Measurements from ENCODE around the gene TAL1.
"Not testable (repeated sequence)": the region's sequence is repeated elsewhere in the genome, so short reads cannot be mapped to it uniquely, and the experiment has no call there.

TAL1 gene

DNA sequence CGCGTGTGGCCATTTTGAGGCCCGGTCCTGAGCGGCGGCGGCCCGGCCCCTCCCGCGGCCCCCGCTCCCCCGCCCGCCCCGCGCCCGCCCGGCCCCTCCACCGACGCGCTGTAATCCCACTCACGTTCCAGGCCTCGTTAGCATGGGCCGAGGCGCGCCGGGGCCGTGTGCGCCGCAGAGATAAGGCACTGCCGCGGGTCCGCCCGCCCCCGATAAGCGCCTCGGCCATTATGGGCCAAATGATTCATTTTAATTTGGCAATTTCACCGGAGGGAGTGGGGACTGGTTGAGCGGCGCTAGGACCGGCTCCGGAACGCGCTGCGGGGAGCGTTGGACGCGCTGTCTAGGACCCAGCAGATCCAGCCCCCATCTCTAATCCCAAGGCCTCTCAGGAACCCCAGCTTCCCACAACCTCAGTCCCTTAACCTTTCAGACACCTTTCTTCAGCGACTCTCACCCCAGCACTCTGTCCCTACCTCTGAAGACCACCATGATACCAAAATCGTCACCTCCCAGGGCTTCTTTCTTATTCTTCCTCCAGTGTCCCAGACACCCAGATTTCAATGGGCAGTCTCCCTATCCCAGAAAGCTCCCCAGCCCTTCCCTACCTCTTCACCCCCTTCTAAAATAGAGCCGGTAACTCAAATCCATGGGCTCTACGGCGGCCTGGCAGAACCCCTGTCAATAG lies at the start of gene TAL1:
Gene TAL1 (minus strand): TSS at position 39 of the 688 bp plus-strand sequence. CDS start 6,337 bp downstream, outside the sequence.
- DNase-seq = peak; percentile 96

DNA sequence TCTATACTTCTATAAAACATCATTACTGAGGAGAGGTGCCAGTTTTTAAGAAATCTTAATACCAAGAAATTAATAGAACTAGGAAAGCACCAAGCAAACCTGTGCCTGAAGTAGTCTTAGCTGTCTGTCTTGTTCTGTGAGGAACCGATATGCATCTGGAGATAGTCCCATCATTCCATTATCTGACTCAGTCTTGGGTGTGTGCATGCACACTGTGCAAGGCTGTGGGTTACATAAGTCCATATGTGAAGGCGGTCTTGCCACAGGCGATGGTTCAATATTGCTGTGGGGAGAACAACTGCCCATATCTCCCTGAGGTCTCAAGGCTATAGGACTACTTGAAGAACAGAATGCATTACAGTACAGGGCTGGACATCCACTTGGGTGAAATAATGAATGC lies 48.1 kb upstream of the TAL1 start:
- DNase-seq = no peak

DNA sequence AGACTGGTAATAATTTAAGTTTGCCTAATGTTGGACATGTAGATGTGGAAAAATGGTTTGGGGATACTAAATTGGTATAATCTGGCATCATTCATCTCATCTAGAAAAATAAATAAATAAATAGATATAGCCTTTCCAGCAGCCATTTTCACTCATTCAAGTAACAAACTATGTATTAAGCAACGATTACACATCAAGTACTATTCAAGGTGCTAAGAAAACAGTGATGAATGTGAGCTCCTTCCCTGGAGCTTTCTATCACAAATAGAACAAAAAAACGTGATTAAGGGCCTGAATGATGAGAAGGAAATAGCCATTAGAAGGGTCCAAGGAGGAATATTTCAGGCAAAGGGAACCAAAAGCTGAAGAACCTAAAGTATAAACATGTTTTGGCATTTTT lies 44.8 kb upstream of the TAL1 start:
- no peak for DNase-seq

DNA sequence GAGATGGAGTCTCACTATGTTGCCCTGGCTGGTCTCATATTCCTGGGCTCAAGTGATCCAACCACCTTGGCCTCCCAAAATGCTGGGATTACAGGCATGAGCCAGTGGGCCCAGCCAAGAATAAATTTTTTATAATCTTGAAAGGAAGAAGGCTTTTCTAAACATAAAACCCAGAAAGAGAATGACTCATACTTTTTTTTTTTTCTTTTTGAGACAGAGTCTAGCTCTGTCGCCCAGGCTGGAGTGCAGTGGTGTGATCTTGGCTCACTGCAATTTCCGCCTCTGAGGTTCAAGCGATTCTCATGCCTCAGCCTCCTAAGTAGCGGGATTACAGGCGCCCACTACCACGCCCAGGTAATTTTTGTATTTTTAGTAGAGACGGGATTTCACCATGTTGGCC lies 43.8 kb upstream of the TAL1 start:
- DNase-seq = not testable (repeated sequence)

DNA sequence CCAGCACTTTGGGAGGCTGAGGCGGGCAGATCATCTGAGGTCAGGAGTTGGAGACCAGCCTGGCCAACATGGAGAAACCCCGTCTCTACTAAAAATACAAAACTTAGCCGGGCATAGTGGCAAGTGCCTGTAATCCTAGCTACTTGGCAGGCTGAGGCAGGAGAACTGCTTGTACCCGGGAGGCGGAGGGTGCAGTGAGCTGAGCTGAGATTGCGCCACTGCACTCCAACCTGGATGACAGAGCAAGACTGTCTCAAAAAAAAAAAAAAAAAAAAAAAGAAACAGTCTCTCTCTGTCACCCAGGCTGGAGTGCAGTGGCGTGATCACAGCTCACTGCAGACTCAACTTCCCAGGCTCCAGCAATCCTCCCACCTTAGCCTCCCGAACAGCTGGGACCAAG lies 33.5 kb upstream of the TAL1 start:
- DNase-seq = not testable (repeated sequence)

DNA sequence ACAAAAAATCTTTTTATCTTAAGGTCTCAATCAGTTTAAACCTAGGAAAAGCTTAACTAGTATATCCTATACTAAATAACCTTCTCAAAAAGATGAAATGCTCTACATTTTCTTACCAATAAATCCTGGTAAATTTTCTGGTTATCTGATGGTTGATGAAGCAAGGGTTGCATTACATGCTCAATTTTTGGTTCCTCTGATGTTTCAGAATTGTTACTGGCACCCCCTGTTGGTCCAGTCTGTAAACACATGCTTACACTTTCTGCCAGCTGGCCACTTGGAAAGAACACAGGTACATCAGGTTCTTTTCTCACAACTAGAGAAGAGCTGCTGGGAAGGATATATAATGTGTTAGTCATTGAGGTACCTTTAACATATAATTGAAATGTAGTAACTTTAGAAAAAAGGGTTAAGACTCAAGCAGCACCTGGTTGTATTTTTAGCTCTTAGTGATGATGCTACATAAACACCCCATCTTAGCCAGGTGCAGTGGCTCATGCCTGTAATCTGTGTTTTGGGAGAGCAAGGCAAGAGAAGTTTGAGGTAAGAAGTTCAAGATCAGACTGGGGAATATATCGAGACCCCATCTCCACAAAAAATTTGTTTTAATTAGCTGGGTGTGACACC lies 30.9 kb upstream of the TAL1 start:
- peak; percentile 83 for DNase-seq

DNA sequence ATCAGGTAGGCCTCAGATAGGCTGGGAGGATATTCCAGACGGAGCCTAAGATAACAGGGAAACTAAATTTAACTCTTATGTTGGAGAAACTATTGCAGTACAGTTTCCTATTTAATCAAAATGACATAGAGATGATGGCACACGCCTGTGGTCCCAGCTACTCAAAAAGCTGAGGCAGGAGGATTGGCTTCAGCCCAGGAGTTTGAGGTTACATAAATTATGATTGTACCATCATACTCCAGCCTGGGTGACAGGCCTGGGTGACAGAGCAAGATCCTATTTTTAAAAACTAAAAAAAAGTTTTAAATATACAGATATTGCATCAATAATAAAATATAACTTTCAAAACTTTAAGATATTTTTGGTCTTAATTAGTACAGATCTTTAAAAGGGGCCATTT lies 25.2 kb upstream of the TAL1 start:
- DNase-seq = peak; percentile 52

DNA sequence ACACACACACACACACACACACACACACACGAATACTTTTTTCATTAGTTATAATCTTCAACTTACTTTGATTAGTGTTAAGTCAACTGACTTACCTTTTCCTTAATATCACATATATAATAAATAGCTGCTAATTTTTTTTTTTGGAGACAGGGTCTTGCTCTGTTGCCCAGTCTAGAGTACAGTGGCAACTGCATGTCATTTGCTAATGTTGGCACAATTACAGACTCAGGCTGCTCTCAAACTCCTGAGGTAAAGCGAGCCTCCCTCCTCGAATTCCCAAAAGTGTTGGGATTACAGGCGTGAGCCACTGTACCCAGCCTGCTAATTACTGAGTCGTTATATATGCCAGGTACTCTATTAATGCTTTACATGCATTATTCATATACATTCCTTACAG lies 20.8 kb upstream of the TAL1 start:
- DNase-seq = no peak

DNA sequence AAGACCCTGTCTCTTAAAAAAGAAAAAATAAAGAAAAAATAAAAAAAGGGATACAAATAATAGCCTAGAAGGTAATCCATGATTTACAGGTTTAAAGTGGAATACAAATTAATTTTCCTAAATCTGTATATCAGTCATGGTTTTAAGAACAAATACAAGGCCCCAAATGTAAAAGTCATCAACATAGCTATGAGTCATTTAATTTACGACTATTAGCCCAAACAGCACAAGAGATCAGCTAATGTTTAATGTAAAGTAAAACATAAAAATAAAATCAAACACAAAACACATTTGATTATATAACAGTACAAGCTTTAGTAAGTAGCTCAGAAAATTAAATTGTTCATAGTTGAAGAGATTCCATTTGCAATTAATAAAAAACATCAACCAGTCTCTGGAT lies 20.3 kb upstream of the TAL1 start:
- no peak for DNase-seq

DNA sequence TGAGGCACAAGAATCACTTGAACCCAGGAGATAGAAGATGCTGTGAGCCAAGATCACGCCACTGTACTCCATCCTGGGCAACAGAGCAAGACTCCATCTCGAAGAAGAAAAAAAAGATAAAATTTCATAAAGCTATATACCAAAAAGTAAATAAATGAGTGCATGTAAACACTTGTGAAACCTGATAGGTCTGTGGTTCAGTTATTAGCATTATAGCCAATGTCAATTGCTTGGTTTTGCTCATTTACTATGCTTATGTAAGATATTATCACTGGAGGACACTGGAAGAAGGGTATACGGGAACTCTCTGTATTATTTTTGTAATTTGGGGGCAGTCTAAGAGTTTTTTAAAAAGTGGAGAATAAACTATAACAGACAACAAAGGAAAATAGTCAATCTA lies 17.7 kb upstream of the TAL1 start:
- no peak for DNase-seq

DNA sequence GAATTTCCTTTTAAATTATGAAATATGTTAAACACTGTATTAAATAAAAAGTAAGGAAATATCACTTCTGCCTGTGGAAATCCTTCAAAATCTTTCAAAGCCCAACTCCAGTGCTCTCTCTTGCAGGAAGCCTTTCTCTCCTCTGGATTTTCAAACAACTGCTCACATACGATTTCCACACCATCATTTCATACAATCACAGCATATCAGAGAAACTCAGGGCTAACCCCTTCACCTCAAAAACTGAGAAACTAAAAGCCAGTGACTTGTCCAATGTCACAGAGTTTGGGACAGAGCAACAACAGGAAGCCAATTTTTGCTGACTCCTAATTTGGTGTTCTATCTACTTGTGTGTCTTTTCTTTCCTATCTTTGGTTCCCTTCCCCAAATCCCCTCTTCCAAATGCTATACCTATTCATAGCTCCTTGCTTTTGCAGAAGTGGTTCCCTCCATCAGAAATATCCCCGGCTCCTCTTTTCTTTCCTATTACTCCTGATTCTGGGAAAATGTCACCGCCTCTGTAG lies 12.4 kb upstream of the TAL1 start:
- DNase-seq = no peak

DNA sequence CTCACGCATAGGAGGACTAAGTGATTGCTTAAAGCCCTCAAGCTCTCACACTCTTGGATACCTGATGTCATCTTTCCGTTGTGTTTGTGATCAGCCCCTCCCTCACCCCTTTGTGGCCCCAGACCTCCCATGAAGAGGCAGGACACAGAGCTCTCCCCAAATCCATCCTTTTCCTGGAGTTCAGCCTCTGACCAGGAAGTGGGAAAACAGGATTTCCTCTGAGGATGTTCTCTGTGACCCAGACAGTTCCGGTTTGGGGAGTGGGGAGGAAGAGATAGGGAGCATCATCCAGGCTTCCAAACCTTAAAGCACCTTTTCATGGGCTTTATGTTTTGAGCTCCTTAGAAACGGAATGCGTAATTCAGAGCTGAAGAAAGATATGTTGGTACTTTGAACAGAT lies 11.9 kb upstream of the TAL1 start:
- no peak for DNase-seq

DNA sequence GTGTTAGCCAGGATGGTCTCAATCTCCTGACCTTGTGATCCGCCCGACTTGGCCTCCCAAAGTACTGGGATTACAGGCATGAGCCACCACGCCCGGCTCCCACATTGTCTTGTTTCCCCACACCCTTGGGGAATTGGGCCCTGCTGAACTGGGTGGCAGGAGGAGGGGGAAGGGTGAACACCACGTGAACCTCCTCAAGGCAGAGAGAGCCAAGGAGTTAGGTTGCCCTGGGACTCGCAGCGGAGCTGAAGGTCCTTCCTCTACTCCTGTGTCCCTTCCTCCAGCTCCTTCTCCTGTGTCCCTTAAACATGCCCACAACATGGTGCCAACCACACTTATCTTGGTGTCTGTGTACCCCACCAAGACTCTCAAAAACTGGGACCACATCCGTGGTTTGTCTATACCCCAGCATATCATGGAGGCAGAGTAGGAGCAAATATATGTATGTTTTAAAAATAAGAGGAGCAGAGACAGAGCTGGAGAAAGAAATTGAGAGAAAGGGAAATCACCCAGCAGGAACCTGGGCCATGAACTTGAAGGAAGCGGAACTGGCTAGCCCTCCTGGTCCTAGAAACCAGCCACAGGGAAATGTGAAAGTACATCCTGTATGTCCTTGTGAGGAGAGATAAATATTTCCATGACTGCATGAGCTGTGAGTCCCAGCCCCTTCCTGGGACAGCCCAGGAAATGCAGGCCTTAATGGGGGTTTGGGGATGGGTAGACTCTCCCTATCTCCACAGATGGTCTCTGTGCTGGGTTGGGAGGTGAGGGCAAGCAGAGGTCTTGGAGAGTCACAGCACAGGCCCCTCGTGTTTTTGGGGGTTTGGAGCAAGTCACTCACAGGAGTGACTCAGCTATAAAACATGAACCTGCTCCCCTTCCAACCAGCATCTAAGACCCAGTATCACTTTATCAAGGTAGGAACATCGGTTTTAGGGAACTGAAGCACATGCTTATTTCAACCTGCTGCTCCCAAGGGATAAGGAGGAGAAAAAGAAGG lies 9.4 kb upstream of the TAL1 start:
- peak; percentile 68 for DNase-seq

DNA sequence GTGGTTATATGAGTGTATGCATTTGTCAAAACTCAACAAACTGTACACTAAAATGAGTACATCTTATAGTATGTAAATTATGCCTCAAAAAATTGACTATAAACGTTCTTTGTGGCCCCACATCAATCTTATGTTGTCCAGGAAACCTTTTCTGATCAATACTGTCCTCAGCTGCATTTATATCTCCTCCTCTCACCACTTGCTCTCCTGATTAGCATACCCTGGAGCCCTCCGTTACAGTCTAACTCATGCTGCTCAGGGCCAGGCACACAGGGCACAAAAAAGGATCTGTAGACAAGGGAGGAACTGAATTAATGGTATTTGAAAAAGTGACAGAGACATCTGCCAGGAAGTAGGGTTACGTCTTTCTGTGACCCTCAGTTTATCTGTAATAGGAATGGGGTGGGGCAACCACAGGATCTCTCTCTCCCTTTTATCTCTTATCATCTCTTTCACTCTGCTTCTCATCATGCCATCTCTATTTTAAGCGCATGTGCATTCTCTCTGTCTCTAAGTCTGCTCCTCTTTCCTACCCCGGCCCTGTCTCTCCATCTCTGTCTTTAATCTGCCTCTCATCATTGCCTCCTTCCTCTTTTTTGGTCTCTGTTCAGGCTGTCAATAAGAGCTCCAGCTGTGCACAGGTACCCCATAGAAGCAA lies 7.0 kb upstream of the TAL1 start:
- peak; percentile 69 for DNase-seq

DNA sequence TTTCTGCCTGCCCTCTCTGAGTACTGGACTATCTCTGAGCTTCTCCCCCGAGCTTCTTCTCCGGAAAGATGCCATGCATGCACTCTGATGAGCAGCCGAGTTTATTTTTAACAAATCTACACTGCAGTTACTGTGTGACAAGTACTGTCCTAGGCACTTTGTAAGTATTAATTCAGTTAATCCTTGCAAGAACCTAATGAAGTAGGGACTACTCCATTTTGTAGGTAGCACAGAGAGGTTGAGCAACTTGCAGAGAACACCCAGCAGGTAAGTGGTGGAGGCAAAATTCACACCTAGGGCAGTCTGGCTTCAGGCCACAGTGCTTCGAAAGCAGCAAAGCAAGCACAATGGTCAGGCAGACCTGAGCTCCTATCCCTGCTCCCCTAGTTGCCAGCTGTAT lies 3.8 kb upstream of the TAL1 start:
- DNase-seq = peak; percentile 20

DNA sequence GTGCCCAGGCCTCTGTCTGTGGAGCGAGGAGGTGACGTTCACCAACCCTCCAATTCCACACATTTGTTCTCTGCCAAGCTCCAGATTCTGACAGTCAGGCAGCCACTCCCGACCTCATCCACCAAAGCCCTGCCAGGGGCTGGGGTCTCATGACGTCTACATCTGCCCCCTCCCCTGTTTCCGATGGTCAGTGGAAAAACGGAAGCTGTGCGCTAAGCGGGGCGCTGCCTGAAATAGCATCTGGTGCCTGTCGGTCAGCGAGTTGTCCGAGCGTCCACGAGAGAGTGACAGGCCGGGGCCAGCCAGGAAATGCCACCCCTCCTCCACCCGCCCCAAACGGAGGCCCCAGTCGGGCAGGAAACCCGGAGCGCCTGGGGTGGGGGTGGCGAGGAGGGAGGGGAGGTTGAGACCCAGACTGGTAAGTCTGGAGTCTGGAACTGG lies 3.2 kb upstream of the TAL1 start:
- DNase-seq = no peak

DNA sequence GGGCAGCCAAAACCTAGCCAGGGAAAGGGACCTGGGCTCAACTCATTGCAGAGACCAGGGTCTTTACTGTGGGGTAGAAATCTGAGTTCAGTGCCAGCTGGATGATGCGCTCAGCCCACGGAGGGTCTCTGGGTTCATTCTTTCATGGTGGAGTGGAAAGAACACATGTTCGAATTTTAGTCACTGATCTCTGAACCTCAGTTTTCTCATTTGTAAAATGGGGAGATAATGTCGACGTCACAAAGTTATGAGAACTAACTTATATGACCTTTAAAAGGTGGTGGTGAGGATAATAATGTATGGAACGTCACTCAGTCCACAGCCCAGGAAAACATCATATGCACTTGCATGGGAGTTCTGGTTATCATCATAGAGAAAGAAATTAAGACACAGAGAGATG lies 1.2 kb upstream of the TAL1 start:
- no peak for DNase-seq

DNA sequence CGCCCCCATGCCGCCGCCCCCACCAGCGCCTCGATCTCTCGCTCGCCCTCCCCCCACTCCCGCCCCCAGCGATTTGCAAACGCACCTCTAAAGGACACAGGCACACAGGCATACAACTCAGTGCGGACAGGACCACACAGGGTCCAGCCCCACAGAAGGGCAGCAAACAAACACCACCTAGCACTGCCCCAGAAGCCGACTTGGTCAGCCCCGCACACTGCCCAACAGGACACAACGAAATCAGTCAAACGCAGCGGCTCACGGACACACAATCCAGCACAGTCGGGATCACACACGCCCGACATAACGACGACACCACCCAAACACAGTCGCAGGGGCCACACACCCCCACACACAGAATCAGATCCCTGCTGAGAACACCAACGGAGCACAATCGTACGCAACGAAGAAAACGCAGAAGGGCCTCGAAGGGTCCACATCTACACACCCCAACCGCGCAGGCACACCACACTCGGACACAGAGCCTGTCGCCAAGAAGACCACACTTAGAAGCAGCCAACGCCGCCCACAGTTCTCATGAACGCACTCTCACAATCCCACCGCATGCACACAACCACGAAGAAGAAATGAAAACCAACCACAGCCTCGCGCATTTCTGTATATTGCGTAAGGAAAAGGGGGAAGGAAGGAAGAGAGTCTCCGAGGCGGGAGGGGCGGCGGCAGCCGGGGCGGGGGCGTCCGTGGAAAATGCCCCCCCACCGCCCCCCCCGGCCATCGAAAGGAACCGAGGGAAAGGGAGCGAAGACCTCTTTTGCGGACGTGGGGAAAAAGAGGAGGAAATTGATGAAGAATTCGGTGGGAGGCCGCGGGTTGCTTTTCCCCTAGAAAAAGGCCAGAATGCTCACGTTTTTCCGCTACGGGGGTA lies 481 bp downstream of the TAL1 start:
- DNase-seq = peak; percentile 75

DNA sequence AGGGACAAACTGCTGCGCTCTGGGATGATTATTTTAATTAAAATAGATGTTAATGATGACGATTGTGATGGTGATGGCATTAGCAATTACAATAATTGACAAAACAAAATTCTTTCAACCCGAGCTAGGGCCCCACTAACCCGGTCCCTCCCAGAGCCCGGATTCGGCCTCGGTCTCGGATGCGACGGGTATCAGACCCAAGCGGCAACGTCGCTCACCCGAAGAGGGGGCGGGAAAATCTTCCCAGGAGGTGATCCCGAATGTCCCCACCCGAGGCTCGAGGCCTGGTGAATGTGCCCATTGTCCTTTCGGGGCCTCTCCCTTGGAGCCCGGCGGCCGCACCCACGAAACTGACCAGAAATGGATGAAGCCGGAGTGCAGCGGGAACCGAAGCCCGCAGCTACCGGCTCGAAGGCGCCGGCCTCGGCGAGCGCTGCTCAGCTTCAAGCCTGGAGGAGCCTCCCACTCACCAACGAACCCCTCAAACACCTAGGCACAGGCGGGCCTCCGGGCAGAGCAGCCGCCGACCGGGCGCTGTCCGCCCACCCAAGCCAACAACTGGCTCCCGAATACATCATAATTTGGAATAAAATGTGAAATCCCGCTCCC lies 1.2 kb downstream of the TAL1 start:
- DNase-seq = peak; percentile 41

DNA sequence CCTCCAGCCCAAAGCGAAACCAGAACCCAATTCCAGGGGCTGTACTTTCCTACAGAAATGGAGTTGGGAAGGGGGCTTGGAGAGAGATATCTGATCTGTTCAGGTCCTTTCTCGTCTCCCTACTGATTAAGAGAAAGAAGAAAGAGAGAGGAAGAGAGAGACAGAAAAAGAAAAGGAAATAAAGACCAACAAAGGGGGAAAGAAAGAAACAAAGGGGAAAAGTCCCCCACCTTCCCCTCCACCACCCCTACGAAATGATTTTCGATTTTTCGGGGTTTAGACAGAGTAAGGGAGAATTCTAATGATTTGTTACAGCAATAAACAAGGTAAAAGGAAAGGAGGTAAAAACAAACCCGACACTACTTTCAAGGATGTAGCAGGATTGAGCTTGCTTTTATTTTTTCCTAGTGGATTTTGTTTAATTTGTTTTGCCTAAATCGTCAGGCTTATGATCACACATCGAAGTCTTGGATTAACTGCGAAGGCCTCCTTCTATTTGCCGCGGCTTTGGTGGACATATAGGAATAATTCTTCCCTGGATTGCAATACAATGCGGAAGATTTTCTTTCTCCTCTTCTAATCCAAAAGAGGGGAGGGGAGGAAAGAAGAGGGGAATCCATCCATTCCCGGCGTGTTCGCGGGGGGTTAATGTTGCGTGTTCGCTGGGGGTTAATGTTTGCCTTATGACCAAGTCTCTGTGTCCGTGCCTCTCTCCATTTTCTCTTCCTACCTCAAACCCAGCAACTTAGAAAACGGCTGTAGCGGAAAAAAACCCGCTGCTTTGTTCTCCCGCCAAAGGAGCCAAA lies 1.9 kb downstream of the TAL1 start:
- DNase-seq = peak; percentile 39
